Naive B cell (primary cell): ENCODE data around the gene ESD. TPM values are rescaled to one million over a fixed set of nuclear protein-coding genes. Genes with fewer than 3 reads are reported as not detected.

Source experiments
- ATAC-seq, 2 donors: fragments of 150-1000 bp; cut with Tn5 transposase; 2 replicates each; pipeline ENCODE4 v1.10.0; 2021; ENCODE audit warnings: low read depth in 2 of 2, mild to moderate bottlenecking in 2 of 2, moderate library complexity in 2 of 2
- DNase-seq: peaks from one replicate; pipeline ENCODE4 v3.0.0; 2022
- H3K27ac Mint-ChIP-seq, 6 donors: one replicate each; pipeline ENCODE4 v1.8.0; 2020 to 2022; ENCODE audit warnings: mild to moderate bottlenecking in 6 of 6, mixed read lengths in 6 of 6, moderate library complexity in 5 of 6, inconsistent platforms in 2 of 6
- H3K27me3 Mint-ChIP-seq, 3 donors: one replicate each; pipeline ENCODE4 v1.8.0; 2021 to 2022; ENCODE audit warnings: mixed read lengths in 3 of 3, mild to moderate bottlenecking in 1 of 3
- H3K36me3 Mint-ChIP-seq, 2 donors: one replicate each; pipeline ENCODE4 v1.8.0; 2020 to 2022; ENCODE audit warnings: mixed read lengths in 2 of 2, inconsistent platforms in 1 of 2, mild to moderate bottlenecking in 1 of 2
- H3K4me1 Mint-ChIP-seq, 3 donors: one replicate each; pipeline ENCODE4 v1.8.0; 2020 to 2022; ENCODE audit warnings: mixed read lengths in 3 of 3, inconsistent platforms in 1 of 3, mild to moderate bottlenecking in 1 of 3, moderate library complexity in 1 of 3
- H3K4me3 Mint-ChIP-seq, 8 donors: one replicate each; pipeline ENCODE4 v1.8.0; 2020 to 2022; ENCODE audit warnings: mild to moderate bottlenecking in 8 of 8, mixed read lengths in 8 of 8, moderate library complexity in 8 of 8, inconsistent platforms in 2 of 8
- H3K9me3 Mint-ChIP-seq, 7 donors: one replicate each; pipeline ENCODE4 v1.8.0; 2020 to 2022; ENCODE audit warnings: mixed read lengths in 7 of 7, mild to moderate bottlenecking in 5 of 7, inconsistent platforms in 2 of 7, moderate library complexity in 1 of 7
- polyA plus RNA-seq, 6 donors: library from polyadenylated mRNA; unstranded; fragments of 300-500 nt; fragmentation: Illumina TruSeq; gene quantifications; one replicate each; pipeline ENCODE4 v1.2.3, GENCODE V29; 2021; ENCODE audit warnings: low read depth in 6 of 6

The ESD gene
- polyA plus RNA-seq, result 100 to 1,000 TPM in 5 of 6 donors, 10 to 100 TPM in 1; 96.9 to 178 (median 154) TPM

GRCh38 chr13:46796515-46797474 lies at the start of gene ESD:
ESD (minus strand) TSS chr13:46797161; CDS start chr13:46791413, 5,748 bp downstream.
- Mint-ChIP-seq H3K36me3 (no peaks in the 10 kb centered on the region), H3K4me1 (peaks cover 26 to 40% (median 34%) of the 10 kb centered on the region in 3 donors), H3K9me3 (no peaks in the 10 kb centered on the region), H3K27me3 (peaks cover 0 to 3% (median 0%) of the 10 kb centered on the region in 3 donors), H3K4me3 (peak within 1 kb of the TSS; percentile 92 to 100 (median 97)), H3K27ac (peak within 1 kb of the TSS; percentile 89 to 99 (median 95))
- ATAC-seq, result peak; percentile 90 to 91
- DNase-seq, result peak; percentile 80

- Mint-ChIP-seq H3K4me3 (no peak overlapping the region), H3K27ac (no peak overlapping the region), H3K4me1 (no peaks in the 10 kb centered on the region), H3K27me3 (peaks cover 0 to 5% (median 3%) of the 10 kb centered on the region in 3 donors), H3K36me3 (no peaks in the 10 kb centered on the region), H3K9me3 (no peaks in the 10 kb centered on the region)
- no peak for ATAC-seq
- no peak for DNase-seq
Measured at GRCh38 chr13:46846726-46847125, 49.8 kb upstream of the ESD start.

GRCh38 chr13:46845146-46845545 lies 48.2 kb upstream of the ESD start:
- ATAC-seq (no peak), DNase-seq (no peak)
- Mint-ChIP-seq H3K9me3 (no peaks in the 10 kb centered on the region), H3K4me3 (no peak overlapping the region), H3K27me3 (no peaks in the 10 kb centered on the region), H3K4me1 (peaks cover 0 to 5% (median 0%) of the 10 kb centered on the region in 3 donors), H3K27ac (no peak overlapping the region), H3K36me3 (no peaks in the 10 kb centered on the region)

GRCh38 chr13:46844431-46844830 lies 47.5 kb upstream of the ESD start:
- no peak for DNase-seq
- ATAC-seq, result no peak
- peaks cover 0 to 5% (median 0%) of the 10 kb centered on the region in 3 donors for H3K4me1 Mint-ChIP-seq
- no peak overlapping the region for H3K27ac Mint-ChIP-seq
- no peak overlapping the region for H3K4me3 Mint-ChIP-seq
- H3K36me3 Mint-ChIP-seq, result no peaks in the 10 kb centered on the region
- H3K27me3 Mint-ChIP-seq, result no peaks in the 10 kb centered on the region
- no peaks in the 10 kb centered on the region for H3K9me3 Mint-ChIP-seq

GRCh38 chr13:46839399-46839798 lies 42.4 kb upstream of the ESD start:
- no peaks in the 10 kb centered on the region for H3K9me3 Mint-ChIP-seq
- no peaks in the 10 kb centered on the region for H3K36me3 Mint-ChIP-seq
- no peak for ATAC-seq
- H3K27me3 Mint-ChIP-seq, result peaks cover 0 to 8% (median 0%) of the 10 kb centered on the region in 3 donors
- peaks cover 0 to 5% (median 0%) of the 10 kb centered on the region in 3 donors for H3K4me1 Mint-ChIP-seq
- no peak overlapping the region for H3K4me3 Mint-ChIP-seq
- DNase-seq, result no peak
- no peak overlapping the region for H3K27ac Mint-ChIP-seq

GRCh38 chr13:46834657-46835056 lies 37.7 kb upstream of the ESD start:
- no peak overlapping the region for H3K4me3 Mint-ChIP-seq
- no peak for DNase-seq
- H3K4me1 Mint-ChIP-seq, result no peaks in the 10 kb centered on the region
- no peak for ATAC-seq
- H3K27me3 Mint-ChIP-seq, result peaks cover 0 to 8% (median 0%) of the 10 kb centered on the region in 3 donors
- H3K36me3 Mint-ChIP-seq, result no peaks in the 10 kb centered on the region
- no peak overlapping the region for H3K27ac Mint-ChIP-seq
- no peaks in the 10 kb centered on the region for H3K9me3 Mint-ChIP-seq

- Mint-ChIP-seq H3K36me3 (no peaks in the 10 kb centered on the region), H3K9me3 (no peaks in the 10 kb centered on the region), H3K27me3 (no peaks in the 10 kb centered on the region), H3K27ac (no peak overlapping the region), H3K4me3 (no peak overlapping the region), H3K4me1 (no peaks in the 10 kb centered on the region)
- DNase-seq (peak; percentile 24), ATAC-seq (no peak)
Measured at GRCh38 chr13:46831588-46832194, 34.7 kb upstream of the ESD start.

- Mint-ChIP-seq H3K4me3 (no peak overlapping the region), H3K9me3 (no peaks in the 10 kb centered on the region), H3K27me3 (no peaks in the 10 kb centered on the region), H3K36me3 (no peaks in the 10 kb centered on the region), H3K4me1 (no peaks in the 10 kb centered on the region), H3K27ac (no peak overlapping the region)
- ATAC-seq (no peak), DNase-seq (no peak)
Measured at GRCh38 chr13:46830405-46831005, 33.5 kb upstream of the ESD start.

GRCh38 chr13:46822551-46822950 lies 25.6 kb upstream of the ESD start:
- Mint-ChIP-seq H3K4me3 (no peak overlapping the region), H3K36me3 (no peaks in the 10 kb centered on the region), H3K4me1 (no peaks in the 10 kb centered on the region), H3K27me3 (peaks cover 0 to 18% (median 3%) of the 10 kb centered on the region in 3 donors), H3K9me3 (no peaks in the 10 kb centered on the region), H3K27ac (no peak overlapping the region)
- DNase-seq, result no peak
- no peak for ATAC-seq

GRCh38 chr13:46817838-46818476 lies 21.0 kb upstream of the ESD start:
- Mint-ChIP-seq H3K27me3 (peaks cover 0 to 18% (median 8%) of the 10 kb centered on the region in 3 donors), H3K27ac (peak overlapping the region in 1 of 6 donors; percentile 47), H3K9me3 (peaks cover 0 to 7% (median 4%) of the 10 kb centered on the region in 7 donors), H3K4me3 (no peak overlapping the region), H3K36me3 (peaks cover 0 to 8% of the 10 kb centered on the region in 2 donors), H3K4me1 (no peaks in the 10 kb centered on the region)
- no peak for DNase-seq
- ATAC-seq, result no peak

GRCh38 chr13:46817095-46817494 lies 20.1 kb upstream of the ESD start:
- no peak for DNase-seq
- Mint-ChIP-seq H3K36me3 (peaks cover 4 to 16% of the 10 kb centered on the region in 2 donors), H3K9me3 (peaks cover 0 to 16% (median 13%) of the 10 kb centered on the region in 7 donors), H3K4me1 (no peaks in the 10 kb centered on the region), H3K27me3 (peaks cover 4 to 26% (median 8%) of the 10 kb centered on the region in 3 donors), H3K4me3 (no peak overlapping the region), H3K27ac (no peak overlapping the region)
- ATAC-seq, result no peak

- no peak overlapping the region for H3K27ac Mint-ChIP-seq
- H3K27me3 Mint-ChIP-seq, result peaks cover 5 to 26% (median 8%) of the 10 kb centered on the region in 3 donors
- H3K4me1 Mint-ChIP-seq, result no peaks in the 10 kb centered on the region
- no peak for ATAC-seq
- peaks cover 0 to 22% (median 20%) of the 10 kb centered on the region in 7 donors for H3K9me3 Mint-ChIP-seq
- DNase-seq, result no peak
- peaks cover 10 to 20% of the 10 kb centered on the region in 2 donors for H3K36me3 Mint-ChIP-seq
- H3K4me3 Mint-ChIP-seq, result no peak overlapping the region
Measured at GRCh38 chr13:46816371-46816770, 19.4 kb upstream of the ESD start.

GRCh38 chr13:46812301-46812797 lies 15.4 kb upstream of the ESD start:
- DNase-seq (no peak), ATAC-seq (no peak)
- peaks cover 11 to 20% (median 12%) of the 10 kb centered on the region in 3 donors for H3K27me3 Mint-ChIP-seq
- H3K36me3 Mint-ChIP-seq, result peaks cover 10 to 20% of the 10 kb centered on the region in 2 donors
- no peaks in the 10 kb centered on the region for H3K4me1 Mint-ChIP-seq
- H3K9me3 Mint-ChIP-seq, result peaks cover 0 to 32% (median 22%) of the 10 kb centered on the region in 7 donors
- no peak overlapping the region for H3K27ac Mint-ChIP-seq
- no peak overlapping the region for H3K4me3 Mint-ChIP-seq
